ENCODE results near the gene CALB2. TPM values are rescaled to one million over a fixed set of nuclear protein-coding genes. Genes with fewer than 3 reads are reported as not detected.

The CALB2 gene
- total and polyA plus RNA-seq, 2 of the 8 experiments (the other 6 are each of a cell fraction or from before 2014, with no cell fraction given), result 1.9 to 2.6 TPM

GRCh38 chr16:71407731-71408130 lies 49.2 kb downstream of the CALB2 start:
- no peak overlapping the region for H3K18ac ChIP-seq (ENCODE audit: extremely low read depth, low read length)
- H3K23ac ChIP-seq (ENCODE audit: insufficient read length), result no peak overlapping the region
- CTCF ChIA-PET (ENCODE audit: partially characterized antibody), result interaction anchor here (0.6 to 2.8 kb wide), 6 partner anchors 14 to 92 kb away, joined by 3 to 9 read pairs (median 4); partner anchors contain the start of gene CALB2
- H3K14ac ChIP-seq (ENCODE audit: insufficient read length), result no peak overlapping the region
- no peak overlapping the region for H4K8ac ChIP-seq (ENCODE audit: extremely low read depth, insufficient read depth, low read length)
- no peak for TF ChIP-seq SIN3A (conservative IDR thresholded peaks at IDR 0.05 in 1 of 2, IDR thresholded peaks at IDR 0.05 in 1 of 2; ENCODE audit: low read depth in 1 of 2, low read length in 2 of 2)
- TF ChIP-seq SP2 (IDR thresholded peaks at IDR 0.05; ENCODE audit: low read length), result no peak
- TF ChIP-seq CREB1 (IDR thresholded peaks at IDR 0.05), result no peak
- no peak for TF ChIP-seq SIRT6 (IDR thresholded peaks at IDR 0.05; ENCODE audit: low read length)
- no peak for TF ChIP-seq JUND (IDR thresholded peaks at IDR 0.05; ENCODE audit: low read length)
- TF ChIP-seq KDM4A (IDR thresholded peaks at IDR 0.05; ENCODE audit: low read depth, low read length, severe bottlenecking), result no peak
- POLR2A ChIA-PET (ENCODE audit: partially characterized antibody), result interaction anchor here (0.6 kb wide), 1 partner anchor 57 kb away, joined by 3 read pairs; no protein-coding TSS in a partner anchor
- no peak overlapping the region for H2BK12ac ChIP-seq (ENCODE audit: low read depth, low read length)
- H3K56ac ChIP-seq (replicated peaks; ENCODE audit: insufficient read length, low read depth, low read length), result no peak overlapping the region
- no peak overlapping the region for H2BK5ac ChIP-seq (ENCODE audit: low read depth, low read length)
- H2BK20ac ChIP-seq (ENCODE audit: low read length), result no peak overlapping the region
- no peaks in the 10 kb centered on the region for H3K79me1 ChIP-seq (ENCODE audit: low read depth, low read length)
- H3K27me3 ChIP-seq (replicated peaks in 1 of 4; ENCODE audit: control insufficient read depth in 3 of 4, extremely low read depth in 1 of 4, insufficient read depth in 3 of 4, low read length in 3 of 4), result no peaks in the 10 kb centered on the region
- no peaks in the 10 kb centered on the region for H3K36me3 ChIP-seq (ENCODE audit: control insufficient read depth in 2 of 4, insufficient read depth in 4 of 4, low read length in 3 of 4)
- H4K5ac ChIP-seq (ENCODE audit: insufficient read length, low read depth, low read length), result no peak overlapping the region
- no peak overlapping the region for H4K91ac ChIP-seq (replicated peaks; ENCODE audit: insufficient read length, low read length)
- 92% methylated on average over 1 of the region's 1 CpG; no CpG with 5 or more reads in 1 of the 2 experiments for WGBS, 2 experiments (ENCODE audit: extremely low coverage in 1 of 2, insufficient coverage in 1 of 2, insufficient read length in 1 of 2, insufficient replicate concordance in 2 of 2, low coverage in 1 of 2, low lambda C conversion rate in 2 of 2, missing lambda C conversion rate in 1 of 2)
- H2BK15ac ChIP-seq (ENCODE audit: low read length), result no peak overlapping the region
- no peak overlapping the region for H3K4ac ChIP-seq (replicated peaks; ENCODE audit: insufficient read length, low read depth, low read length)
- H3K23me2 ChIP-seq (ENCODE audit: low read depth, low read length), result no peaks in the 10 kb centered on the region; the same call in 1 of the 2 replicates
- H3K79me2 ChIP-seq (ENCODE audit: control insufficient read depth in 1 of 2, insufficient read depth in 2 of 2, low read length in 2 of 2), result no peaks in the 10 kb centered on the region
- H3K4me3 ChIP-seq (ENCODE audit: extremely low read depth in 1 of 4, insufficient read depth in 2 of 4, low read depth in 3 of 4, low read length in 4 of 4), result no peak overlapping the region
- H2BK120ac ChIP-seq (replicated peaks; ENCODE audit: low read depth, low read length), result no peak overlapping the region
- H4K20me1 ChIP-seq (replicated peaks in 1 of 2; ENCODE audit: control insufficient read depth in 1 of 2, insufficient read depth in 2 of 2, low read length in 2 of 2), result no peaks in the 10 kb centered on the region
- H3K27ac ChIP-seq (ENCODE audit: low read depth, low read length), result no peak overlapping the region
- H3K9ac ChIP-seq (replicated peaks in 1 of 4; ENCODE audit: extremely low read depth in 1 of 4, low read depth in 3 of 4, low read length in 3 of 4), result no peak overlapping the region
- no peak overlapping the region for H2AK5ac ChIP-seq (ENCODE audit: low read depth, low read length)
- FAIRE-seq (no peak), DNase-seq (ENCODE audit: low read depth in 1 of 2, low spot score in 2 of 2) (no peak)
- no peaks in the 10 kb centered on the region for H3K9me3 ChIP-seq (ENCODE audit: insufficient read depth in 2 of 2, low read depth in 1 of 2, low read length in 1 of 2)
- peaks cover 0 to 4% (median 0%) of the 10 kb centered on the region in 4 experiments; a peak in 1 of 7 replicates for H3K4me1 ChIP-seq (replicated peaks in 1 of 4; ENCODE audit: control insufficient read depth in 3 of 4, insufficient read depth in 4 of 4, low read length in 3 of 4)
- no peak overlapping the region for H2AFZ ChIP-seq (ENCODE audit: low read length)
- H3K4me2 ChIP-seq (ENCODE audit: insufficient read depth in 1 of 2, low read depth in 2 of 2, low read length in 2 of 2), result no peak overlapping the region

Data from H1 (cell line).